ENCODE data around the gene SLC13A5.

SLC13A5 gene

GRCh38 chr17:6651354-6651918 lies 61.7 kb downstream of the SLC13A5 start, which contains the start of the genes C17orf100 and MED31:
Gene C17orf100, plus strand, starts transcription at chr17:6651762. Its CDS starts 152 bp downstream, at chr17:6651914.
Gene MED31, minus strand, starts transcription at chr17:6651605. Its CDS starts 77 bp downstream, at chr17:6651528.
- H3K27me3 ChIP-seq (ENCODE audit: insufficient read depth, poor library complexity, severe bottlenecking) = no peaks in the 10 kb centered on the region
- TF ChIP-seq, protein P1, sequence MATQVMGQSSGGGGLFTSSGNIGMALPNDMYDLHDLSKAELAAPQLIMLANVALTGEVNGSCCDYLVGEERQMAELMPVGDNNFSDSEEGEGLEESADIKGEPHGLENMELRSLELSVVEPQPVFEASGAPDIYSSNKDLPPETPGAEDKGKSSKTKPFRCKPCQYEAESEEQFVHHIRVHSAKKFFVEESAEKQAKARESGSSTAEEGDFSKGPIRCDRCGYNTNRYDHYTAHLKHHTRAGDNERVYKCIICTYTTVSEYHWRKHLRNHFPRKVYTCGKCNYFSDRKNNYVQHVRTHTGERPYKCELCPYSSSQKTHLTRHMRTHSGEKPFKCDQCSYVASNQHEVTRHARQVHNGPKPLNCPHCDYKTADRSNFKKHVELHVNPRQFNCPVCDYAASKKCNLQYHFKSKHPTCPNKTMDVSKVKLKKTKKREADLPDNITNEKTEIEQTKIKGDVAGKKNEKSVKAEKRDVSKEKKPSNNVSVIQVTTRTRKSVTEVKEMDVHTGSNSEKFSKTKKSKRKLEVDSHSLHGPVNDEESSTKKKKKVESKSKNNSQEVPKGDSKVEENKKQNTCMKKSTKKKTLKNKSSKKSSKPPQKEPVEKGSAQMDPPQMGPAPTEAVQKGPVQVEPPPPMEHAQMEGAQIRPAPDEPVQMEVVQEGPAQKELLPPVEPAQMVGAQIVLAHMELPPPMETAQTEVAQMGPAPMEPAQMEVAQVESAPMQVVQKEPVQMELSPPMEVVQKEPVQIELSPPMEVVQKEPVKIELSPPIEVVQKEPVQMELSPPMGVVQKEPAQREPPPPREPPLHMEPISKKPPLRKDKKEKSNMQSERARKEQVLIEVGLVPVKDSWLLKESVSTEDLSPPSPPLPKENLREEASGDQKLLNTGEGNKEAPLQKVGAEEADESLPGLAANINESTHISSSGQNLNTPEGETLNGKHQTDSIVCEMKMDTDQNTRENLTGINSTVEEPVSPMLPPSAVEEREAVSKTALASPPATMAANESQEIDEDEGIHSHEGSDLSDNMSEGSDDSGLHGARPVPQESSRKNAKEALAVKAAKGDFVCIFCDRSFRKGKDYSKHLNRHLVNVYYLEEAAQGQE (IDR thresholded peaks at IDR 0.05; ENCODE audit: insufficient replicate concordance, low read depth) = no peak
- TF ChIP-seq SPI1 (IDR thresholded peaks at IDR 0.05; ENCODE audit: borderline replicate concordance, low read depth) (no peak), GABPA (IDR thresholded peaks at IDR 0.05; ENCODE audit: low read depth) (peak; percentile 72), POLR2AphosphoS5 (IDR thresholded peaks at IDR 0.05; ENCODE audit: low read depth) (peak; percentile 53), CTCF (IDR thresholded peaks at IDR 0.05; ENCODE audit: insufficient read depth, low read length) (no peak)
- peak; percentile 77 to 89 for DNase-seq (ENCODE audit: low read depth in 1 of 2, low spot score in 1 of 2)
- H3K27ac ChIP-seq (replicated peaks) = peak within 1 kb of the TSS; percentile 96
- H3K4me3 ChIP-seq (replicated peaks; ENCODE audit: insufficient read depth, low read length) = peak within 1 kb of the TSS; percentile 55

DNA sequence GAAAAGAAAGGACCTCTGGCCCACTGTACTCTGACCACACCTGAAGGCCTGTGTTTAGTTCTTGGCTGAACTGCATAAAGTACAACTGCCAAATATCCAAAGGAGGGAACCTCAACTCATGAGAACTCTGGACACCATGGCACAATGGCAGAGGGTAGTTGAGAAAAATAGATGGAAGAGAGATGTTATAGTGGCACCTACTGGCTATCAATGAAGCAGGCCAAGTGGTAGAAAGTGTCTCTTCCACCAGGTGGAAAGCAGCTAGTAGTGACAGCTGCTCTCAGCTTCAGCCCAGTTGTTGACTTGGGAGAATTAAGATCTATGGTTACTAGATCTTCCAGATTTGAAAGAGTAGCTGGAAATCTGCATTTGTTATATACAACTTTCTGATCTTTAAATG lies 65.0 kb downstream of the SLC13A5 start:
- Histone ChIP-seq H3K4me3 (replicated peaks; ENCODE audit: insufficient read depth, low read length) (no peak overlapping the region), H3K27me3 (ENCODE audit: insufficient read depth, poor library complexity, severe bottlenecking) (no peaks in the 10 kb centered on the region), H3K27ac (replicated peaks) (no peak overlapping the region)
- TF ChIP-seq SPI1 (IDR thresholded peaks at IDR 0.05; ENCODE audit: borderline replicate concordance, low read depth) = no peak
- TF ChIP-seq, protein P1 (IDR thresholded peaks at IDR 0.05; ENCODE audit: insufficient replicate concordance, low read depth) = no peak
- TF ChIP-seq CTCF (IDR thresholded peaks at IDR 0.05; ENCODE audit: insufficient read depth, low read length) = no peak
- TF ChIP-seq GABPA (IDR thresholded peaks at IDR 0.05; ENCODE audit: low read depth) = no peak
- TF ChIP-seq POLR2AphosphoS5 (IDR thresholded peaks at IDR 0.05; ENCODE audit: low read depth) = no peak
- peak in 1 of 2 experiments; percentile 7 for DNase-seq (ENCODE audit: low read depth in 1 of 2, low spot score in 1 of 2)

- H3K27ac ChIP-seq (replicated peaks) = no peak overlapping the region
- DNase-seq (ENCODE audit: low read depth in 1 of 2, low spot score in 1 of 2) = no peak
These were observed 69.6 kb downstream of the SLC13A5 start for GRCh38 chr17:6643451-6644125.

More at GRCh38 chr17:6643451-6644125, 69.6 kb downstream of the SLC13A5 start:
- H3K4me3 ChIP-seq (replicated peaks; ENCODE audit: insufficient read depth, low read length) = no peak overlapping the region
- H3K27me3 ChIP-seq (ENCODE audit: insufficient read depth, poor library complexity, severe bottlenecking) = no peaks in the 10 kb centered on the region
- TF ChIP-seq, protein P1 (IDR thresholded peaks at IDR 0.05; ENCODE audit: insufficient replicate concordance, low read depth) = no peak
- TF ChIP-seq CTCF (IDR thresholded peaks at IDR 0.05; ENCODE audit: insufficient read depth, low read length) = no peak
- TF ChIP-seq POLR2AphosphoS5 (IDR thresholded peaks at IDR 0.05; ENCODE audit: low read depth) = no peak
- TF ChIP-seq GABPA (IDR thresholded peaks at IDR 0.05; ENCODE audit: low read depth) = no peak
- no peak for TF ChIP-seq SPI1 (IDR thresholded peaks at IDR 0.05; ENCODE audit: borderline replicate concordance, low read depth)

All from HL-60 (cell line).